HG03064 (cell line): ENCODE measurements around the gene PRKAR2B.
"Not testable (repeated sequence)": the region's sequence is repeated elsewhere in the genome, so short reads cannot be mapped to it uniquely, and the experiment has no call there.

Source experiments
- ATAC-seq: cut with Tn5 transposase; IDR thresholded peaks from one replicate; pipeline ENCODE4 v1.9.1; 2021; ENCODE audit warnings: low read depth; ENCODE audit not compliant: unreplicated experiment

The PRKAR2B gene

GRCh38 chr7:107026166-107026565 lies 18.3 kb upstream of the PRKAR2B start:
- no peak for ATAC-seq

- no peak for ATAC-seq
Measured at GRCh38 chr7:107027208-107027607, 17.3 kb upstream of the PRKAR2B start.

- no peak for ATAC-seq
Measured at GRCh38 chr7:107029061-107029763, 15.3 kb upstream of the PRKAR2B start.

DNA sequence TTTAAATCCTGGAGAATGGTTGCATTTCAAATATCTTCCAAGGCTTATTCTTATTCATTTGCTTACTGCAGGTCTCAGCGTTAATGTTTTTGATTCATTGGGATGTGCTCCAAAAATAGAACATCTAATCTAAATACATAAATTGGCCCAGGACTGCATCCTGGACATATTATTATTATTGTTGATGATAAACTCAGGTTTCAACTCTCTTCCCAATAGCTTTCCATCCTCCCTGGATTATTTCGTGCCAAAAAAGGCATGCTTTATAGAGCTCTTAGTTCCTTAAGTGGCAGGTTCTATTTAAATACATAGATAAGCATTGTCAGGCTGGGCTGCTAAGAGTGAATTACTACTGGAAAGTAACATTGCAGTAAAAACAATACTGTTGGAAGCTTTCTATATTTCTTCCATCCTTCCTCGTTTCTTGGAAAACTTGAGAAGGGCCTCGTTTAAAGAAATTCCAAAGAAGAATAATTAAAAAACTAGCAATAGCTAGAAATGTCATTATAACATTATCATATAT lies 14.7 kb upstream of the PRKAR2B start:
- ATAC-seq, result no peak

DNA sequence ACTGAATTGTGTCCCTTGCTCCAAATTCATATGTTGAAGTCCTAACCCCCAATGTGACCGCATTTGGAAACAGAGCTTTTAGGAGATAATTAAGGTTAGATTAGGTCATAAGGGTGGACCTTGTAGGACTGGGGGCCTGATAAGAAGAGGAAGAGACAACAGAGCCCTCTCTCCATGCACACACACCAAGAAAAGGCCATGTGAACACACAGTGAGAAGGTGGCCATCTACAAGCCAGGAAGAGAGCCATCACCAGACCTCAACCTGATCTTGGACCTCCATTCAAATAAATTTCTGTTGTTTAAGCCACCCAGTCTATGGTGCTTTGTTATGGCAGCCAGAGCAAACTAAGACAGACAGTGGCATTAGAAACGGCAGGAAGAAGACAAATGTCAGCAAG lies 12.5 kb upstream of the PRKAR2B start:
- no peak for ATAC-seq

- no peak for ATAC-seq
Measured at GRCh38 chr7:107032720-107033438, 11.6 kb upstream of the PRKAR2B start.

DNA sequence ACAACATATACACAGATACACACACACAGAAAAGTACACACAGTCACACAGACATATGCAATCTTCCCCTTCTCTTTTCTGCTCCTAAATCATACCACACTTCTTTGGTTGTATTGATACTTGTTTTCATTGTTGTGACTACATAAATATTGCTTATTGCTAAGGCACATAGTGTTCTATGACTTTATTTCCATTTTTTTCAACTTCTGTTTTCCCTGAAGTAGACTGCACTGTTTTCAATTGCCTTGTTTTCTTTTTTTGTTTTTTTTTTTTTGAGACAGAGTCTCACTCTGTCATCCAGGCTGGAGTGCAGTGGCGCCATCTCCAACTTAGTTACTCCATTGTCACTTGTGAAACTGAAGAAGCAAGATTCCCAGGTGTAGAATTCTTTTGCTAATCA lies 10.0 kb upstream of the PRKAR2B start:
- no peak for ATAC-seq

- no peak for ATAC-seq
Measured at GRCh38 chr7:107035446-107035845, 9.1 kb upstream of the PRKAR2B start.

DNA sequence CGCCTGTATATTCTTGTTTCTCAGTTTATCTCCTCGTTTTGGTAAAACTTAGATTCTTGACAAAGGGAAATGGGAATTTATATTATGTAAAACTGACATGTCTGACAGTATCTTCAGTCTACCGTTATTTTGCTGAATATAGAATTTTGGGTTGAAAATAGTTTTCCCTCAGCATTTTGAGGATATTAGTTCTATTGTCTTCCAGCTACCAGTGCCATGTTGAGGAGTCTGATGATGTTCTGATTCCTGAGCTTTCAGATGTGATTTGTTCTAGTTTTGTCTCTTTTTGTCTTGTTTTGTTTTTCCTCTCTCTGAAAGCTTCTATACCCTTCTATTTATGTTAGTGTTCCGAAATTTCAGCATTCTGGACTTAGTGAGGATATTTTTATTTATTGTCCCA lies 8.0 kb upstream of the PRKAR2B start:
- no peak for ATAC-seq

DNA sequence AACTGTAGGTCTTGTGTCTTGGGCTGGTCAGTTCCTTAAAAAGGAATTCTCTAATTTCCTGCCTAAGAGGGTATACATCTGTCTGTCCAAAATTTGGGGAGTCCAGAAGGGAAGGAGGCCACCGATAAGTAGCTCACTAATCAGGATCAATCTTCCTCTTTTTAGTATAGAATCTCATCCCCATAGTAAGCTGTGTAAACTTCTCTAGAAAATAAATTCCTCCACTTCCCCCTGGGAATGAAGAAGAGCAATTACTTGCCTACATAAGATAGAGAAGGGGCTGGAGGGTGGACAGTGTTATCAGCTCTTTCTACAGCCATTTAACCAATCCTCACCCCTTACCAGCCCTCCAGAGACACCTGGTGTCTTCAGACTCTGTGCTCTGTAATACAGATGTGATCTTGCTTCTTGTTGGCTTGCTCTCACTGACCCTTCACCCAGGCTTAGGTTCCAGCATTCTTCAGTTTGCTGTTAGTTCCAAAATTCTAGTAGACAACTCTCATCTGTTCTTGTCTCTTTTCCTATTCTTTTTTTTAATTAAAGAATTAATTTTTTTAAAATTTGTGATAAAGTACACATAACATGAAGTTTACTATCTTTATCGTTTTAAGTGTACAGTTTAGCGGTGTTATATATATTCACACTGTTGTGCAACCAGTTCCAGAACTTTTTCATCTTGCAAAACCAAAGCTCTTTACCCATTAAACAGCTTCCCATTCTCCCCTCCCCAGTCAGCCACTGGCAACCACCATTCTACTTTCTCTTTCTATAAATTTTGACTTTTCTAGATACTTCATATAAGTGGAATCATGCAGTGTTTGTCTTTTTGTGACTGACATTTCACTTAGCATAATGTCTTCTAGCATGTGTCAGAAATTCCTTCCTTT lies 6.5 kb upstream of the PRKAR2B start:
- ATAC-seq, result no peak

DNA sequence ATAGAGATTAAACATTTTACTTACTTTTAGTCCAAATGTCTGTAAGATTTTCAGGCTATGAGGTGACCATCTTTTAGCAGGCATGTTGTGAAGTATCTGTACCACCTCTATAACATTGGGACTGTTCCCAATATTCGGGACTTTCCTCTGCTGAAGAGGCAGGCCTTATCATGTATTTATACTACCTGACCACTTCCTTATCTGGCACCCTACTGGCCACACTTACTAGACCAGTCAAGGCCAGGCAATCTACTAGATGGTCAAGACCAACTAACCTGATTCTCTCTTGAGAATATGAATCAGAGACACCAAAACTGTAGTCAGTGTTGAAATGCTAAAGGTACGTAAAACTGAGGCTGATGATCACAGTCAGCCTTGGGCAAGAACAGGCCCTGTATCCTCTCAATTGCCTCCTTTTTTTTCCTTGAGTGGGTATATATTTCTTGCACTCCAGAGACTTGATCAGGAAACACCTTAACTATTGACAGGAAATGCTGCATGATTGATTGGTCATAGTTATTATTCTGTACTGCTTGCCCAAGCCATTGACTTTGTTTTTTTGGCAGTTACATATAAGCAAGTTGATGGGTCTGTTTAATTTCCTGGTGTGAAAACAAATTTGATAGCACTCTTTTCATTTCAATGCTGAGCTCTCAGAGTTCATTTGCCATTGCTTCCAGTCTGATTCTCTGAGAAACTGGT lies 5.2 kb upstream of the PRKAR2B start:
- no peak for ATAC-seq

DNA sequence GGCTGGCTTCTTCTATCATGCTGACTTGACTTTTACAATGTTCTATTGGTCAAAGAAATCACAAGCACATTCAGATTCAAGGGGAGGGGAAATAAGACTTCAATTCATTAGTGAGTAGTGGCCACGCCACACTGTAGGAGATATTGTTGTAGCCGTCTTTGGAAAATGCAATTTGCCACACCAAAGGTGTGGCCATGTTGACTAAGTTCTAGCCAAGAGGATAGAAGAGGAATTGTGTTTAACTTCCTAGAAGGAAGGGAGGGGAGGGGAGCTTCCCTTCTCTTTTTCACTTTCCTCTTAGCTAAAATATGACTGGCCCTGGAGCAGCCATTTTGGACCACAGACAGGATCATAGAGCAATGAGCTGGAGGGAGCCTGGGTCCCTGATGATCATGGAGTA lies 3.4 kb upstream of the PRKAR2B start:
- no peak for ATAC-seq

DNA sequence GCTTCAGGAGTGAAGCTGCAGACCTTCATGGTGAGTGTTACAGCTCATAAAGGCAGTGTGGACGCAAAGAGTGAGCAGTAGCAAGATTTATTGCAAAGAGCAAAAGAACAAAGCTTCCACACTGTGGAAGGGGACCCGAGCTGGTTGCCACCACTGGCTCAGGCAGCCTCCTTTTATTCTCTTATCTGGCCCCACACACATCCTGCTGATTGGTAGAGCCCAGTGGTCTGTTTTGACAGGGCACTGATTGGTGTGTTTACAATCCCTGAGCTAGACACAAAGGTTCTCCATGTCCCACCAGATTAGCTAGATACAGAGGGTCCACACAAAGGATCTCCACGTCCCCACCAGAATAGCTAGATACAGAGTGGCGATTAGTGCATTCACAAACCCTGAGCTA lies 2.7 kb upstream of the PRKAR2B start:
- ATAC-seq, result not testable (repeated sequence)

GRCh38 chr7:107042326-107042910 lies 2.1 kb upstream of the PRKAR2B start:
- ATAC-seq, result not testable (repeated sequence)

GRCh38 chr7:107043491-107043890 lies 1.0 kb upstream of the PRKAR2B start:
- ATAC-seq, result no peak

GRCh38 chr7:107043921-107044346 lies 571 bp upstream of the PRKAR2B start:
- ATAC-seq, result no peak

DNA sequence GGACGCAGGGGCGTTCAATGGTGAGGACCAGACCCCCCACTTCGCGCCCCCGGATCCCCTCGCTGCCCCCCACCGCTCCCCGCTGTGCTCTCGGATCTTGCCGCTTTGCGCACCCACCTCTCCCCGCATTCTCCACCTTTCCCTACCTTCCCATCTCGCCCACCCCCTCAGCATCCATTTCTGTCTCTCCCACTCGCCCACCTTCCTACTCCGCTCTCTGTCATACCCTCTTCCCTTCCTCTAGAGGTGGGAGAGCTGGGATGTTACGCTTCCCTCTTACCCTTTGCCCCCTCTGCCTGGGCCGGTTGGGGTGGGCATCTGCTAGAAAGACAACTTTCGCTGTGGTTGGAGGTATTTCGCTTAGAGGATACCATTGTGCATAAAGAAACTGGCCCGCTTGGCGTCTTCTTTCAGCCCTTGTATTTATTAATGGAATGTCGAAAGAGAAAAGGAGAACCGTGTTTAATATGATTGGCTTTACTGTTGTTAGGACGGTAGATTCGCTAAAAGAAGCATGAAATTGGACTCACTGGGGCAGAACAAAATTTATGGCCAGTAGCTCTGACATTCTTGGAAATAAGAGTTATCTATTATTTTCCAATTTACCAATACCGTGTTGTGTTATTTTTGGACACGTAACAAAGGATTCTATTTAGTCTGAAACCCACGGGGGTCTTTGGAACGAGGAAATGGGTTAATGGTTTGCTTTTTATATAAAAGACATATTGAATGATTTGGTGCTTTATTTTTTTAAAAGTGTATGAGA lies 873 bp downstream of the PRKAR2B start:
- ATAC-seq, result no peak

- ATAC-seq, result no peak
Measured at GRCh38 chr7:107045980-107046379, 1.5 kb downstream of the PRKAR2B start.

DNA sequence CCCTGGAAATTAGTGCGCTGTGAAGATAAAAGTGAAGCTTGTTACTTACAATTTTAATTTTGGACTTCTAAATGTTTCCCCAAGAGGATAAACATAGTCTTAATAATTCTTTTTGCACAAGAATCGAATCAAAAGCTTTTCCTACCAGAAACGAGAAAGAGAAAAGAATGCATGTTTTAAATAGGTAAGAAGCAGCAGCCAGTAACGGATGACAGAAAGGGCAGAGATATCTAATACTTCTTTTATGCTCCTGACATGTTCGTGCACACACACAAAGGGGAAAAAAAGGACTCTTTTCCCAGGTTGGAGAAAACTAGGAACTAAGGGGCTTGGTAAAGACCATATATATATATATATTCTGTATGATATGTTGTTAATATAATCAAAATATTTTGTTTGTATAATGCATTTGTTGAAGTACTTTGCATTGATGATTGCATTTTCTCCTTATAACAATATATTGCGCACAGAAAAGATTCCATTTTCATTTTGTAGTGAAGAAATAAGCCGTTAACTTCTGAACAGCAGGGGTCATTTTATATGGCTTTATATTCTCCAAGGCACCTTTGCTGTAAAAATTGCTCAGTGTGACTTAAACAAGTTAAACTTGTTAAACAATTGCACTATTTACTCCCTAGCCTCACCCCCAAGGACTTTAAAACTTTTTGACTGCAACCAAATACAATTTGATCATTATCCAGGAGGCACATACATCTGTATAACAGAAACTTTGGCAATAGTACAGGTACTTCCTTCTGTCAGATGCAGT lies 2.2 kb downstream of the PRKAR2B start:
- no peak for ATAC-seq
